Measurements from ENCODE around the gene SCARF2.
"Not testable (repeated sequence)": the region's sequence is repeated elsewhere in the genome, so short reads cannot be mapped to it uniquely, and the experiment has no call there.

SCARF2 gene

DNA sequence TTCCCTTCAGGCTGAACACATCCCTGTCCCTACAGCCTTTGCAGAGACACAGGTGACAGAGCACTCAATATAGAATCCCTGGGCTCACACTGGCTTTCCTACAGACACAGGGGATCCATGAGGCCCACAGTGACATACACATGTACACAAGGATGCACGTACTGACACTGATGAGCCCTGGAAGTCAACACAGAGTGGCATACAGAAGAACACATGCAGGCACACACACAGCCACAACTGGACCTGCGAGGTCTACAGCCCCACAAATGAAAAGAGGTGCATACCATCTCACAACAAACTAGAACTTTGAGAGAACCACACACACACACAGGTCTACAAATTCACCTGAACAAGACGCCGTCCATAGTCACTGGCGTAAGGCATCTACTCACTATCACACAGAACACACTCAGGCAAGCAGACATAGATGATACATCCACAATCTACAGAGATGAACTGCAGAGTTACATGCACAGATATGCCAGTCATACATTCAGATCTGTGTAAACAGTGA, 47.2 kb downstream of the SCARF2 start:
- DNase-seq, result no peak

DNA sequence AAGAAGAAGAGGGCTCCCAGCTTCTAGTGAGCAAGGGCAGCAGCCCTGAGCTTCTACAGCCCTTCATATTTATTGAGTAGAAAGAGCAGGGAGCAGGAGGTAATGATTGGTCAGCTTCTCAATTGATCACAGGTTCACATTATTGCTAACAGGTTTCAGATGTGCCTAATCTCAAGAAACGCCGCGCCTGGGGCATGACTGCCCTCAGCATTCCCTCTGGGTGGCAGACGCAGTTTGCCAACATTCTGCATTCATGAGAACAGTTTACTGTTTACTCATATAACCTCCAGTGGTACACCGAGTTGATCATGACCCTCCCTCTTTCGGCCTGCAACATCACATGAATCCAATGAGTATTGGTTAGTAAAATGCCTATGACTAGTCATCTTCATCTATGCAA, 48.3 kb downstream of the SCARF2 start:
- no peak for DNase-seq

DNA sequence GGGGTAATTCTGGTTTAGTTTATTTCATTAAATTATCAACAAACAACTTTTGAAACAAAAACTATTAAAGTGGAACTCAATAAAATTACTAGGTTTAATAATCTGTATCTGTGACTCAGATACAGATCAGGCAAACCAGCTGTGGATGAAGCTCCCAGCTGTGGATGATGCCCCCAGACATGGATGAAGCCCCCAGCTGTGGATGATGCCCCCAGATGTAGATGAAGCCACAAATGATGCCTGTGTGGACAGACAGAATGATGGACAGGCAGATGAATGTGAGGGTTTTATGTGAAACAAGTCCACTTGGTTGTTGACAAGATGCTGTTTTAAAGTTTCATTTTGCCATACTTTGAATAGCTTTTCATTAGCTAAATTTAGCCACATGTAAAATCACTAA, 49.4 kb downstream of the SCARF2 start:
- DNase-seq, result no peak

DNA sequence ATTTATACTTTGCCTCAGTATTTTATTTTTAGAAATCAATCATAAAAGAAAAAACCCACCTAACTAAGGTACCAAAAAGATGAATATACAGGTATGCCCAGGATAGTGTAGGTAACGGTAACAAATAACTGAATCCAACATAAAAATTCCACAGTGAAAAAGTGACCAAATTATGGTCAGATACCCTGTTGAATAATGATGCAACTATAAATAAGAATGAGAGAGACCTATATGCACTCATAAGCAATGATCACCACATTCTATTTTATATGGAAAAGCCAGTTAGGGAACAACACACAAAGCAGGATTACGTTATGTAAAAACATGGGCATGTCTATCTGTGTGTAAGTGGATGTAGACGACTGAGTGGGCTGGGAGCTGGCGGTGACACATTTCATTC, 50.7 kb downstream of the SCARF2 start:
- no peak for DNase-seq

DNA sequence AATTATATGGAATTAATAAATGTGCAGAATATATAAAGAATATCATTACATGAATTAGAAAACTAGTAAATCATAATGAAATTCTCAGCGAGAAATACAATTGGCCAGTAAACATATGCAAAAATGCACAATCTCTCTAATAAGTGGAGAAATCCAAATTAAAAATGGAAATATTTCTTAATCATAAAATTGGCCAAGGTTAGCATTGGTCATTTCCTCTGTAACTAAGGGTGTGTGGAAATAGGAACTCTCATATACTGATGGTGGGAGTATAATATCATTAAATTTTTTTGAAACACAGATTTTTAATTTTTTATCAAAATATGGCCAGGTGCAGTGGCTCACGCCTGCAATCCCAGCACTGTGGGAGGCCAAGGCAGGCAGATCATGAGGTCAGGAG, 51.3 kb downstream of the SCARF2 start:
- no peak for DNase-seq

DNA sequence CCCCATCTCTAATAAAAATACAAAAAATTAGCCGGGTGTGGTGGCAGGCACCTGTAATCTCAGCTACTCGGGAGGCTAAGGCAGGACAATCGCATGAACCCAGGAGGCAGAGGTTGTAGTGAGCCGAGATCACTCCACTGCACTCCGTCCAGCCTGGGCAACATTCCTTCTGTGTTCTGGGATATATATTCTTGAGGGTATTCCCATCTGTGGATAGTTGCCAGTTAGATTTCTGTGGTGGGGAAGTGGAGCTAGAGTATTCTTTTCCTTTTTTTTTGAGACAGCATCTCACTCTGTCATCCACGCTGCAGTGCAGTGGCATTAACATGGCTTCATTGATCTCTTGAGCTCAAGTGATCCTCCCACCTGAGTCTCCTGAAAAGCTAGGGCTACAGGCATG, 52.8 kb downstream of the SCARF2 start:
- DNase-seq, result no peak

DNA sequence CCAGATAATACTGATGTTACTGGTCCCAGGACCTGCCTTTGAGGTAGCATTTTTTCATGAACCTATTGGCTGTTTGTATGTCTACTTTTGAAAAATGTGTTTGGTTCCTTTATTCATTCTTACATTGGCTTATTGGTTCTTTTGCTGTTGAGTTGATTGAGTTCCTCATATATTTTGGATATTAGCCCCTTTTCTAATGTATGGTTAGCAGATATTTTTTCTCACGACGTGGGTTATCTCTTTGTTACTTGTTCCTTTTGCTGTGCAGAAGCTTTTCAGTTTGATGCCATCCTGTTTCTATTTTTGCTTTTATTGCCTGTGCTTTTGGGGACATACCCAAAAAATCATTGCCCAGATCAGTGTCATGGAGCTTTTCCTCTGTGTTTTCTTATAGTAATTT, 53.5 kb downstream of the SCARF2 start:
- no peak for DNase-seq

DNA sequence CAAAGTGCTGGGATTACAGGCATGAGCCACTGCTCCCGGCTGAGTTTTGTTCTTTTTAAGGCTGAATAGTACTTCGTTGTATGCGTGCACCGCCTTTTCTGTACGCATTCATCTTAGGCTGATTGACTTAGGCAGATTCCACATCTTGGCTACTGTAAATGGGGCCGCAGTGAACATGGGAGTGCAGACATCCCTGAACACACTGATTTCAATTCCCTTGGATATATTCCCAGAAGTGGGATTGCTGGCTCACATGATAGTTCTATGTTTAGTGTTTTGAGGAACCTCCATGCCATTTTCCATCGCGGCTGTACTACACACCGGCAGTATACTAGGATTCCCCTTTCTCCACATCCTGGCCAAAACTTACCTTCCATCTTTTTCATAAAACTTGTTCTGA, 54.1 kb downstream of the SCARF2 start:
- DNase-seq, result no peak

DNA sequence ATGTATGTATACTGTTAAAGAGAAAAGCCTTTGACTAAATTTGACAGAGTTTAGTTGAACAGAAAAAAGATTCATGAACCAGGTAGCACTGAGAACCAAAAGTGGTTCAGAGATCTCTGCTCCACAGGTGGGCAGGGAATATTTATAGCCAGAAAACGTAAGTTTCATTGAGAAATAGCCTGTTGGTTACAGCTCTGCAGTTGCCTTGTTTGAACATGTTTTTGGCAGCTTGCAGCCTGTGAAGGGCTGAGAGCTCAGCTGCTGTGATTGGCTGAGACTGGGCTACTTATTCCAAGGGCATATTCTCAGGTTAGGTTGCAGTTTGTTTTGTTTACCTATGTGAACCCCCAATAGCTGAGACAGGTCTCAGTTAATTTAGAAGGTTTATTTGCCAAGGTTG, 57.1 kb downstream of the SCARF2 start:
- no peak for DNase-seq

DNA sequence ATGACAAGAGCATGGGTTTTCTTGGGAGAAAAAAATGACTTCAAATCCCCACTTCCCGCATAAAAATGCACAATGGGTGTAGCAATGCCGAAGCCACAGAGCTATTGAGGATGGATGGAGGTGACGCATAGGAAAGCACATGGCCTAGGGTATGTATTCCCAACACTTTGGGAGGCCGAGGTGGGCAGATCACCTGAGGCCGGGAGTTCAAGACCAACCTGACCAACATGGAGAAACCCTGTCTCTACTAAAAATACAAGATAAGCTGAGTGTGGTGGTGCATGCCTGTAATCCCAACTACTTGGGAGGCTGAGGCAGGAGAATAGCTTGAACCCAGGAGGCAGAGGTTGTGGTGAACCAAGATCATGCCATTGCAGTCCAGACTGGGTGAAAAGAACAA, 58.9 kb downstream of the SCARF2 start:
- not testable (repeated sequence) for DNase-seq

DNA sequence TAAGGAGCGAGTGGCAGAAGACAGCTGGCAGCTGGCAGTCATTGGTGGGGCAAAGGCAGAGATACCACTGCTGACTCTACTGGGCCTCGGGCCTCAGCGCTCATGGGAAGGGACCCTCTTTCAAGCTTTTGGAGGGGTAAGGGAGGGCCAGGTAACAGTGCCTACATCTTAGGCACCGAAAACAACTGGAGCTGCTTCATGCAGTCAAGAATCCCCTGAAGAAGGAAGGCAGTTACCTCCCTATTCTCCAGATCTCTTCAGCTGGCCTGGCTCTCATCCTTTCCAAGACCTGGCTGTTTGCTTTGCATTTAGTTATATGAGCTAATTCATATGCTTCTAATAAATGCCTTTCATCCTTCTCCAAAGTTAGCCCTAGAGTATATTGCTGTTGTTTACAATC, 59.5 kb downstream of the SCARF2 start:
- DNase-seq, result no peak

DNA sequence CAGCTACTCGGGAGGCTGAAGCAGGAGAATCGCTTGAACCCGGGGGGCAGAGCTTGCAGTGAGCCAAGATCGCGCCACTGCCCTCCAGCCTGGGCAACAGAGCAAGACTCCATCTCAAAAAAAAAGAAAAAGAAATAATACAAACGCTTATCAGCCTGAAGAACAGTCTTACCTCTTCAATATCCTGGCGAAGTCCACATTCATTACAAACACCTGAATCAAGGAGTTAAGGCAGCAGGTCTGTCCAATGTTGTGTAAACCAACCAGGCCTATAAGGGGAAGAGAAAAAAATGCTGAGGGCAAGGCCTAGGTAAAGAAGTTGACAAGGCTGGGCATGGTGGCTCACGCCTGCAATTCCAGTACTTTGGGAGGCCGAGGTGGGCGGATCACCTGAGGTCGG, 60.6 kb downstream of the SCARF2 start:
- DNase-seq, result not testable (repeated sequence)

DNA sequence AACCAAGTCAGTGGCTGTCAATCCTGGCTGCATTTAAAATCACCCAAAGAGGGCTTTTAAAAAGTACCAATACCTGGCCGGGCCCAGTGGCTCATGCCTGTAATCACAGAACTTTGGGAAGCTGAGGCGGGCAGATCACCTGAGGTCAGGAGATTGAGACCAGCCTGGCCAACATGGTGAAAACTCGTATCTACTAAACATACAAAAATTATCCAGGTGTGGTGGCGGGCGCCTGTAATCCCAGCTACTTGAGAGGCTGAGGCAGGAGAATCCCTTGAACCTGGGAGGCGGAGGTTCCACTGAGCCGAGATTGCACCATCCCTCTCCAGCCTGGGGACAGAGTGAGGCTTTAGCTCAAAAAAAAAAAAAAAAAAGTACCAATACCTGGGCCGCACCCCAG, 61.3 kb downstream of the SCARF2 start:
- DNase-seq, result not testable (repeated sequence)

All from NCI-H187 treated with DMSO at 0.1 percent for 48 hours (cell line).